Measurements from ENCODE around the gene SYNE2.

The SYNE2 gene

GRCh38 chr14:64221391-64222003 is 368.7 kb downstream of the SYNE2 start:
- DNase-seq (ENCODE audit: low read depth, low spot score): no peak
- in situ Hi-C loops (cut with HindIII; ENCODE audit: low sequenced_read_pairs): no loop called here
- no peak for TF ChIP-seq CTCF (IDR thresholded peaks at IDR 0.05; ENCODE audit: low read depth, low read length)
- H3K4me3 ChIP-seq (ENCODE audit: low read depth, low read length): no peak overlapping the region

- DNase-seq (ENCODE audit: low read depth, low spot score): no peak
- no peak for TF ChIP-seq CTCF (IDR thresholded peaks at IDR 0.05; ENCODE audit: low read depth, low read length)
- no peak overlapping the region for H3K4me3 ChIP-seq (ENCODE audit: low read depth, low read length)
- in situ Hi-C loops (cut with HindIII; ENCODE audit: low sequenced_read_pairs): no loop called here
These were observed 372.4 kb downstream of the SYNE2 start for GRCh38 chr14:64225151-64225757.

GRCh38 chr14:64227856-64228255 is 375.1 kb downstream of the SYNE2 start:
- in situ Hi-C loops (cut with HindIII; ENCODE audit: low sequenced_read_pairs): no loop called here
- no peak for DNase-seq (ENCODE audit: low read depth, low spot score)
- no peak for TF ChIP-seq CTCF (IDR thresholded peaks at IDR 0.05; ENCODE audit: low read depth, low read length)
- H3K4me3 ChIP-seq (ENCODE audit: low read depth, low read length): no peak overlapping the region

GRCh38 chr14:64229489-64229888 is 376.7 kb downstream of the SYNE2 start:
- no peak for TF ChIP-seq CTCF (IDR thresholded peaks at IDR 0.05; ENCODE audit: low read depth, low read length)
- in situ Hi-C loops (cut with HindIII; ENCODE audit: low sequenced_read_pairs): no loop called here
- no peak for DNase-seq (ENCODE audit: low read depth, low spot score)
- H3K4me3 ChIP-seq (ENCODE audit: low read depth, low read length): no peak overlapping the region

- in situ Hi-C loops (cut with HindIII; ENCODE audit: low sequenced_read_pairs): no loop called here
- TF ChIP-seq CTCF (IDR thresholded peaks at IDR 0.05; ENCODE audit: low read depth, low read length): no peak
- DNase-seq (ENCODE audit: low read depth, low spot score): peak; percentile 94
- H3K4me3 ChIP-seq (ENCODE audit: low read depth, low read length): no peak overlapping the region
These were observed 379.5 kb downstream of the SYNE2 start for GRCh38 chr14:64232095-64232838.

GRCh38 chr14:64232944-64233343 is 380.1 kb downstream of the SYNE2 start:
- in situ Hi-C loops (cut with HindIII; ENCODE audit: low sequenced_read_pairs): no loop called here
- H3K4me3 ChIP-seq (ENCODE audit: low read depth, low read length): no peak overlapping the region
- DNase-seq (ENCODE audit: low read depth, low spot score): no peak
- no peak for TF ChIP-seq CTCF (IDR thresholded peaks at IDR 0.05; ENCODE audit: low read depth, low read length)

Data from astrocyte of the spinal cord (primary cell).